Left ventricle myocardium inferior (tissue), 1 donor: ENCODE measurements around the gene TBC1D14. TPM values are rescaled to one million over a fixed set of nuclear protein-coding genes. Genes with fewer than 3 reads are reported as not detected.

ENCODE experiments used
- DNase-seq: peaks from one replicate; pipeline ENCODE4 v3.0.0-alpha.2; 2020
- H3K27ac ChIP-seq: fragments of 200-600 bp; replicated peaks from 2 replicates; pipeline ENCODE4 v1.8.0; 2021
- H3K27me3 ChIP-seq: fragments of 200-600 bp; 2 replicates; pipeline ENCODE4 v1.8.0; 2021; ENCODE audit warnings: low read depth
- H3K36me3 ChIP-seq: fragments of 200-600 bp; 2 replicates; pipeline ENCODE4 v1.8.0; 2021
- H3K4me1 ChIP-seq: fragments of 200-600 bp; 2 replicates; pipeline ENCODE4 v1.8.0; 2021
- H3K4me3 ChIP-seq: fragments of 200-600 bp; 2 replicates; pipeline ENCODE4 v1.8.0; 2021; ENCODE audit warnings: mild to moderate bottlenecking, moderate library complexity
- H3K9me3 ChIP-seq: fragments of 200-600 bp; replicated peaks from 2 replicates; pipeline ENCODE4 v1.8.0; 2021
- intact Hi-C: fragments of 100-400 bp; cut with micrococcal nuclease; formaldehyde crosslinking; loops from one replicate; pipeline ENCODE4 v1.11.0; 2022
- total RNA-seq: library from RNA; stranded (reverse); fragmentation: NEBNext Ultra II Directional; extraction: Animal tissue kit (Norgen Biotek cat#: 25700); gene quantifications from one replicate; pipeline ENCODE4 v1.2.1, GENCODE V29; 2021
- TF ChIP-seq, protein P1 (sequence below): fragments of 200-600 bp; IDR thresholded peaks from 2 replicates; pipeline ENCODE4 v1.8.0; 2021; ENCODE audit warnings: antibody characterized with exemption, mild to moderate bottlenecking, borderline replicate concordance
- donor health status: DM: no; HTN: yes; CAD: no; lungs with severe emphysema.

TBC1D14 gene
- total RNA-seq, 1 donor from 2014 or later, result 36.1 TPM

DNA sequence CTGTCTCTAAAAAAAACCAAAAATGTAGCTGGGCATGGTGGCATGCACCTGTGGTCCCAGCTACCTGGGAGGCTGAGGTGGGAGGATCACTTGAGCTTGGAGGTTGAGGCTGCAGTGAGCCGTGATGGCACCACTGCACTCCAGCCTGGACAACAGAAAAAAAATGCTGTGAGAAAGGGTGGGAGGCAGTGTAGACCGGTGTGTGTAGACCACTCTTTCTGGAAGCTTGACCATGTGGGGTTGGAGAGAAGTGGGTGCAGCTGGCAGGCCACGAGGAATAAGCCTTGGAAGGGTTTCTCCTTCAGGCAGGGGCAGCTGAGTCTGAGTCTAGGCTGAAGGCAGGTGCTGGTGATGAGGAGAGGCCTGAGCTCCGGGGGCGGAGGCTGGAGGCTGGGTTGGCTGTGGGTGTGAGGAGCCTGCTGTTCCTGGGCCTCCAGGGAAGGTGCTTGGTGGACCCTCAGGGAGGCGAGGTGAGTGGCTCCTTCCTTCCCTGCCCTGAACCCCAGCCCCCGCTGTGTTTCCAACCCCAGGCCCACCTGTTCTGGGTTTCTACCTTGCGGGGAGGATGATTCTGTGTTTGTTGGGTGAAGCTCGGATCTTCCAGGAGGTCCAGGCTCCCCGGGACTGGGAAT is 9.3 kb upstream of the TBC1D14 start:
- H3K36me3 ChIP-seq, result no peaks in the 10 kb centered on the region
- no peak for DNase-seq
- TF ChIP-seq, protein P1, sequence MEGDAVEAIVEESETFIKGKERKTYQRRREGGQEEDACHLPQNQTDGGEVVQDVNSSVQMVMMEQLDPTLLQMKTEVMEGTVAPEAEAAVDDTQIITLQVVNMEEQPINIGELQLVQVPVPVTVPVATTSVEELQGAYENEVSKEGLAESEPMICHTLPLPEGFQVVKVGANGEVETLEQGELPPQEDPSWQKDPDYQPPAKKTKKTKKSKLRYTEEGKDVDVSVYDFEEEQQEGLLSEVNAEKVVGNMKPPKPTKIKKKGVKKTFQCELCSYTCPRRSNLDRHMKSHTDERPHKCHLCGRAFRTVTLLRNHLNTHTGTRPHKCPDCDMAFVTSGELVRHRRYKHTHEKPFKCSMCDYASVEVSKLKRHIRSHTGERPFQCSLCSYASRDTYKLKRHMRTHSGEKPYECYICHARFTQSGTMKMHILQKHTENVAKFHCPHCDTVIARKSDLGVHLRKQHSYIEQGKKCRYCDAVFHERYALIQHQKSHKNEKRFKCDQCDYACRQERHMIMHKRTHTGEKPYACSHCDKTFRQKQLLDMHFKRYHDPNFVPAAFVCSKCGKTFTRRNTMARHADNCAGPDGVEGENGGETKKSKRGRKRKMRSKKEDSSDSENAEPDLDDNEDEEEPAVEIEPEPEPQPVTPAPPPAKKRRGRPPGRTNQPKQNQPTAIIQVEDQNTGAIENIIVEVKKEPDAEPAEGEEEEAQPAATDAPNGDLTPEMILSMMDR, result no peak
- H3K27ac ChIP-seq, result no peak overlapping the region
- H3K4me1 ChIP-seq, result peaks cover 11% of the 10 kb centered on the region
- H3K4me3 ChIP-seq, result no peak overlapping the region
- peaks cover 16% of the 10 kb centered on the region for H3K27me3 ChIP-seq
- intact Hi-C loops, result loop anchor here (10.0 kb wide), 1 partner anchor 85 kb away; no protein-coding TSS in a partner anchor
- no peaks in the 10 kb centered on the region for H3K9me3 ChIP-seq

DNA sequence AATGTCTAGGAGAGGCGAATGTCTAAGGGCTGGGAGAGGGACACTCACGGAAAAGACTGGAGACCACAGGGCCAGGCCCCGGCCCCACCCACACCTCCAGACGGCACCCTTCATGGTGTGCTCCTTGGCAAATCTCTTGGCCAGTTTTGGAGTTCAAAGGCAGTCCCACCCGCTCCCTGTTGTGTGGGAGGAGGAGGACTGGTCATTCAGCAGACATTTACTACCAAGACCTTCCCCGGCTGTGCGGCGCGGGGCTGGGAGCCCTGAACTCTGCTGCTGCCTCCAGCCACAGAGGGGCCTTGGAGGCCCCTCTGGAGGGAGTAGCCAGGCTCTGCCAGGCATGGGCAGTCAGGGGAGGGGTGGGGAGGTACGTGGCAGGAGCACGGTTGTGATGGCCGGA is 8.7 kb upstream of the TBC1D14 start:
- TF ChIP-seq, protein P1, result no peak
- no peak for DNase-seq
- Histone ChIP-seq H3K4me1 (peaks cover 11% of the 10 kb centered on the region), H3K27me3 (peaks cover 17% of the 10 kb centered on the region), H3K27ac (no peak overlapping the region), H3K36me3 (no peaks in the 10 kb centered on the region), H3K9me3 (no peaks in the 10 kb centered on the region), H3K4me3 (no peak overlapping the region)
- intact Hi-C loops, result loop anchor here (10.0 kb wide), 1 partner anchor 84 kb away; no protein-coding TSS in a partner anchor

DNA sequence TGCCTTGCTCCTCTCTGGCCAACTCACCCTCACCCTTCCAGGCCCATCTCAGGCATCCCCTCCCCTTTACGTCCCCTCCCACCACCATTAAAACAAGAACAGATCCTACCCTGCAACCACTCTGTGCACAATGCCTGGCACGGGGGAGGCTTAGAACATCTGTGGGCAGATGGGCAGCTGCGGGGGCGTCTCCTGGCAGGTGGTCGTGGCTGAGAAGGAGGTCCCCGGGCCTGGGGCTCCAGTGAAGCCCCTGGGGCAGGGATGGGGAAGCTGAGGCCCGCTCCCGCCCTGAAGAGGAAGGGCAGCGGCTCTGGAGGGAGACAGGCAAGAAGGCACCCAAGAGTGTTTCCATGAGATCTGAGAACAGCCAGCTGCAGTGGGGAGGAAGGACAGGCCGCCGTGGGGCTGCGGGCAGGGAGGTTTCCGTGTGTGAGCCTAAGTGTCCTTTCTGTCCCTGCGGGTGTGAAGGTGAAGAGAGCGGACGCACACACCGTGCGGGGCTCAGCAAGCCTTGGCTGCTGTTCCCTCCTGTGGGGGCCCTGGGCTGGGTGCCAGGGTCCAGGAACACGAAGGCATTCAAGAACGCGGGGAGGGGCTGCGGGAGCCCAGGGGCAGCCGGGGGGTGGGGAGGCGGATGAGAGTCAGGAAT is 7.8 kb upstream of the TBC1D14 start:
- Histone ChIP-seq H3K4me3 (no peak overlapping the region), H3K27me3 (peaks cover 25% of the 10 kb centered on the region), H3K27ac (no peak overlapping the region), H3K9me3 (no peaks in the 10 kb centered on the region), H3K4me1 (peaks cover 11% of the 10 kb centered on the region), H3K36me3 (no peaks in the 10 kb centered on the region)
- no peak for DNase-seq
- intact Hi-C loops, result loop anchor here (10.0 kb wide), 1 partner anchor 83 kb away; no protein-coding TSS in a partner anchor
- TF ChIP-seq, protein P1, result no peak

DNA sequence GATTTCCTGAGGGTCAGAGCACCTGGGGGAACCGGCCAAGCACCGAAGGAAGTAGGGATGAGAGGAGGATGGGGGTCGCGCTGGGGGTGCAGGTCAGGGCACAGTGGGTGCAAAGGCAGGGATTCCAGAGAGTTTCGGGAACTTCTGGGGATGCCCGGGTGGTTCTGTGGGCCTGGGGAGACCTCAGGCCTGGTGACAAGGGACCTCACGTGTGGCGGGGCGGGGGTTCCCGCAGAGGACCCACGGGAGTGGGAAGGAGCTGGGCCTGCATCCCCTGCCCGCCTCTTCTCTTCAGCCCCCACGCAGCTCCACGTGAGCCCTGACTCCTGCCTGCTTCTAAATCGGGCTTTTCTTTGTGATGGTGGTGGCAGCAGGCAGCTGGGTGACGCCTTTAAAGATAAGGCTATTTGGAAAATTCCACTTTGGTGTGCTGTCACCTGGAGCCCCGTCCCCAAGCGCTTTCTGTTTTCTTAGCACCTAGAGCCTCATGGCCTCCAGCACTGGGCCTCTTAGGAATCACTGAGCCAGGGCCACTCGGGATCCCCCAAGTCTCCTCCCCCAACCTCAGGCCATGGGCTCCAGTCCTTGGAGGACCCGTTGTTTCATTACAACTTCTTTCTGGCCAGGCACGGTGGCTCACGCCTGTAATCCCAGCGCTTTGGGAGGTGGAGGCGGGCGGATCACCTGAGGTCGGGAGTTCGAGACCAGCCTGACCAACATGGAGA is 7.1 kb upstream of the TBC1D14 start:
- TF ChIP-seq, protein P1, result no peak
- Histone ChIP-seq H3K27me3 (peaks cover 31% of the 10 kb centered on the region), H3K27ac (no peak overlapping the region), H3K4me3 (no peak overlapping the region), H3K9me3 (no peaks in the 10 kb centered on the region), H3K4me1 (peaks cover 14% of the 10 kb centered on the region), H3K36me3 (no peaks in the 10 kb centered on the region)
- intact Hi-C loops, result loop anchor here (10.0 kb wide), 1 partner anchor 82 kb away; no protein-coding TSS in a partner anchor
- DNase-seq, result no peak
